ENCODE measurements around the gene GNRH2.
"Not testable (repeated sequence)": the region's sequence is repeated elsewhere in the genome, so short reads cannot be mapped to it uniquely, and the experiment has no call there.

GNRH2 gene

DNA sequence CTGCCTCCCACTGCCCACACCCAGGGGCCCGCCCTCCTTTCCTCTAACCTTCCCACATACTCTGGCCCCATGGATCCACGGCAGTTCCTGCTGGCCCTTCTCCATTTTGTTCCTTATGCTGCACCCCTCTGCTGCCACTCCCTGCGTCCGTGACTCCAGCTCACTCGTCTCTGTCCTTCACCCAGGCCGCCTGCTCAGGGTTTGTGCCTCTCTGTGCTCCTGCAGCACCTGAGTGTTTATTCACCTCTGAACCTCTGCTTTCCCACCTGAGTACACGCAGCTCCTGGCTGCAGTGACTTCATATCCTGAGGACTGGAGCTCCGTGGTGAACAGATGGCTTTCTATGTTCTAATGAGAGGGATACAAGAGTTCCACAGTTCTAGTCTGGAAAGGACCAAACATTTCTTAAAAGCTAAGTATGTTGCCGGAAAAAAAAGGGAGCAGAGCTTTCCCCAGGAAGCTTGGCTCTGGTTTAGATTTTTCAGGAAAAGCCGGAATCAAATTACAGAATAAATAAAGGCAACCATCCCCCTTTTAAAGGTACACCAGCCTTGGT lies 1.5 kb upstream of the GNRH2 start:
- DNase-seq (ENCODE audit: low read depth in 4 of 4, low spot score in 1 of 4): no peak

GRCh38 chr20:3042625-3043024 lies 797 bp upstream of the GNRH2 start:
- no peak for DNase-seq (ENCODE audit: low read depth in 4 of 4, low spot score in 1 of 4)

- no peak for DNase-seq (ENCODE audit: low read depth in 4 of 4, low spot score in 1 of 4)
Observed at GRCh38 chr20:3044336-3044965, 1.0 kb downstream of the GNRH2 start.

DNA sequence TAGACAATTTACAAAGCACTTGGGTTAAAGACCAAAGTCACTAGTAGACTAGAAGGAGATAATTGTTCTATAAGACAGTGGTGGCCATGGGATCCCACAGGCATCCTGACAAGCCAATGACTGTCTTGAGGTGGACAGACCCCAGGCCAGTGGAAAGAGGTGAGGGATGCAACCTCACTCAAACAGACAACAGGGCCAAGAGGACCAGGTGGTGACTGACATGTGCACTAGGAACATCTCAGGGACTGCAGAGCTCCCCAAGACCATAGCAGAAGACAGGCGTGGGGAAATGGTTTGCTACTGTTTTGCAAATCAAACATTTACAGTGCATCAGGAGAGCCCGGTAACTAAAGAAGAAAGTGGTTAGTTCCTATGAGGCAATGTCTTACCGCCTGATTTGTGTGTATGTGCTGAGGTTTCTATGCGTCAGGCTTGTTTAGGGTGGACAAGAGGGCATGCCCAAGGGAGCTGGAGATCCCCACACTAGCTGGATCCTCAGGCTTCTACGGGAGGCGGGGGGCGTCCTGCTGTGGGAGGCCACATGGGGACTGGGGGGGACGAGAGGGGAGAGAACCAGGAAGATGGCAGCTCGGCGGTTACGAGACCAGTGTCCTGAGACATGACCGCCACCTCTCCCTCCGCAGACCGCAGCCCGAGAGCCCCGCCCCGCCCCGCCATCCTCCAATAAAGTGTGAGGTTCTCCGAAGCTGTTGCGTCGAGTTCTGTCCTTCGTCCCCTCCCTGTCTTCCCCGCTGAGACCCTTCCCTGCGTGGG lies 1.8 kb downstream of the GNRH2 start:
- peak in 3 of 4 experiments; percentile 19 to 54 (median 33) for DNase-seq (ENCODE audit: low read depth in 4 of 4, low spot score in 1 of 4)

DNA sequence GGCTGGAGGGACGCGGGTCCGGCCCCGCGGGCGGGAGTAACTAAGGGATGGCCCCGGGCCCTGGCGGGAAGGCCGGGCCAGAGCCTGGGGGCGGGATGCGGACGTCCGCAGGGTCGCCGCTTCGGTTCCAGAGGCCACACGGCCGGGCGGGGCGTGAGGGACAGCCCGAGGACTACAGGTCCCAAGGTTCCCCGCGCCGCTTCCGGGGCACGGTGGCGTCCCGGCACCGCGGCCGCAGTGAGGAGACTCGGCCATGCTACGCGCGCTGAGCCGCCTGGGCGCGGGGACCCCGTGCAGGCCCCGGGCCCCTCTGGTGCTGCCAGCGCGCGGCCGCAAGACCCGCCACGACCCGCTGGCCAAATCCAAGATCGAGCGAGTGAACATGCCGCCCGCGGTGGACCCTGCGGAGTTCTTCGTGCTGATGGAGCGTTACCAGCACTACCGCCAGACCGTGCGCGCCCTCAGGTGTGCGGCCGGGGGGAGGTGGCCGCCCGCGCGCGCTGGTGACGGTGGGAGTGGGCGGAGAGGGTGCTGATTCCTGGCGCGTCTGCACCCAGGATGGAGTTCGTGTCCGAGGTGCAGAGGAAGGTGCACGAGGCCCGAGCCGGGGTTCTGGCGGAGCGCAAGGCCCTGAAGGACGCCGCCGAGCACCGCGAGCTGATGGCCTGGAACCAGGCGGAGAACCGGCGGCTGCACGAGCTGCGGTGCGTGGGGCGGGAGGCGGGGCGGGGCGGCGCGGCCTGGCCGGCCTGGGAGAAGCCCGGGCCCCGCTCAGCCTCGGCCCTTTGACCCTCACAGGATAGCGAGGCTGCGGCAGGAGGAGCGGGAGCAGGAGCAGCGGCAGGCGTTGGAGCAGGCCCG lies 2.6 kb downstream of the GNRH2 start, which contains the start of gene MRPS26:
Gene MRPS26 (plus strand): TSS at position 237 of the 861 bp plus-strand sequence. CDS start 17 bp downstream, at position 254.
- DNase-seq (ENCODE audit: low read depth in 4 of 4, low spot score in 1 of 4): peak; percentile 61 to 79 (median 70)

GRCh38 chr20:3046677-3047462 lies 3.4 kb downstream of the GNRH2 start:
- no peak for DNase-seq (ENCODE audit: low read depth in 4 of 4, low spot score in 1 of 4)

- DNase-seq (ENCODE audit: low read depth in 4 of 4, low spot score in 1 of 4): no peak
Observed at GRCh38 chr20:3047486-3048419, 4.3 kb downstream of the GNRH2 start.

GRCh38 chr20:3051385-3052019 lies 8.1 kb downstream of the GNRH2 start:
- no peak for DNase-seq (ENCODE audit: low read depth in 4 of 4, low spot score in 1 of 4)

DNA sequence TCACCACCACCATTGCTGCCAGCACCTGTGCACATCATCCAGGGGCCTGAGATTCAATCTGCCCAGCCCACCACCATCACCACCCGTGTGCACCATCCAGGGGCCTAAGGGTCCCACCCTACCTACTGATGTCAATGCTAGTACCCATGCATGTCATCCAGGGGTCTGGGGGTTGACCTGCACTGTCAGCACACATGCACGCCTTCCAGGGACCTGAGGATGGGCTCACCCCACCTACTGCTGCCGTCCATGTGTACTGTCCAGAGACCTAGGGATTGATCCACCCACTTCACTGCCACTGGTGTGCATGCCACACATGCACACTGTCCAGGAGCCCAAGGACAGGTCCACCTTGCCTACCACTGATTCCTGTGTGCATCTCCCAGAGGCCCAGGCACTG lies 16.1 kb downstream of the GNRH2 start:
- no peak for DNase-seq (ENCODE audit: low read depth in 4 of 4, low spot score in 1 of 4)

DNA sequence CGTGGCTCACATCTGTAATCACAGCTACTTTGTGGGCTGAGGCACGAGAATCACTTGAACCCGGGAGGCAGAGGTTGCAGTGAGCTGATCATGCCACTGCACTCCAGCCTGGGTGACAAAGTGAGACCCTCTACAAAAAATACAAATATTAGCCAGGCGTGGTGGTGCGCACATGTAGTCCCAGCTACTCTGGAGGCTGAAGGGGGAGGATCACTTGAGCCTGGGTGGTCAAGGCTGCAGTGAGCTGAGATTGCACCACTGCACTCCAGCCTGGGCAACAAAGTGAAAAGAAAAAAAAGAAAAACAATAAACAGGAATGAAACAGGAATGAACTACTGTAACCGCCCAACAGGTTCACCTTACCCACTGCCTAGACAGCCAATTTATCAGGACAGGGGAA lies 20.7 kb downstream of the GNRH2 start:
- DNase-seq (ENCODE audit: low read depth in 4 of 4, low spot score in 1 of 4): not testable (repeated sequence)

DNA sequence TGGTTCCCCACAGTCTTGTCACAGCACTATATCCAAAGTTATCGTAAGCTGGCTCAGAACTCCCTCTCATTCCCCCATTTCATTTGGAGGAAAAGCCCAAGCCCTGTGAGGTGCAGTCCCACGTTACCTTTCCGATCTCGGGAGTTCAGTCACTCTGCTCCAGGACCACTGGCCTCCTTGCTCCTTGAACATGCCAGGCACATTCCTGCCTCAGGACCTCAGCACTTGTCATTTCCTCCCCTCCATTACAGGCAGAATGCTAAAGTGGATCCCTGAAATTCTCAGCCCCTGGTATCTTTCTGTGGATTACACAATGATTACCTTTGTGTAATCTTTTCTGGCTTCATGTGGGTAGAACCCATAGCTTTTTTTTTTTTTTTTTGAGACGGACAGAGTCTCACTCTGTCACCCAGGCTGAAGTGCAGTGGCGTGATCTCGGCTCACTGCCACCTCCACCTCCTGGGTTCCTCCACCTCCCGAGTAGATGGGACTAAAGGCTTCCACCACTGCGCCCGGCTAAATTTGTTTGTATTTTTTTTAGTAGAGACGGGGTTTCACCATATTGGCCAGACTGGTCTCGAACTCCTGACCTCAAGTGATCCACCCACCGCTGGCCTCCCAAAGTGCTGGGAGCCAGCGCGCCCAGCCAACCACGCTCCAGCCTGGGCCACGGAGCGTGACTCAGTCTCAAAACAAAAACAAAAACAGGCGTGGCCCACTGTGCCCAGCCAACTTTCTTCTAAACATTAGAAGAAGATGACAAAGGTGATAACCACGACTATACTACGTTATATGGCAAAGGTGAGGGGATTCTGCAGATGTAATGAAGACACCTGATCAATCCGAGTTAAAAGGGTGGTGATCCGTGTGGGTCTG lies 24.0 kb downstream of the GNRH2 start:
- no peak for DNase-seq (ENCODE audit: low read depth in 4 of 4, low spot score in 1 of 4)

DNA sequence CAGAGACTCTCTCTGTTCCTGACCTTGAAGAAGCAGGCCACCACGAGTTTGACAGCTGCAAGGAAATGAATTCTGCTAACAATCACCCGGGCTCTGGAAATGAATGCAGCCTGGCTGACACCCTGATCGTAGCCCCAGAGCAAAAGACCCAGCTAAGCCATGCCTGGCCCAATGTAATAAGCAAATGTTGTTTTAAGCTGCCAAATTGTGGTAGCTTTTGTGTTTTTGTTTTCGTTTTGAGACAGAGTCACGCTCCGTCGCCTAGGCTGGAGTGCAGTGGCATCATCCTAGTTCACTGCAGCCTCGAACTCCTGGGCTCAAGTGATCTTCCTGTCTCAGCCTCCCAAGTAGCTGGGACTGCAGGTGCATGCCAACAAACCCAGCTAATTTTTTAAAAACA lies 24.7 kb downstream of the GNRH2 start:
- DNase-seq (ENCODE audit: low read depth in 4 of 4, low spot score in 1 of 4): no peak

DNA sequence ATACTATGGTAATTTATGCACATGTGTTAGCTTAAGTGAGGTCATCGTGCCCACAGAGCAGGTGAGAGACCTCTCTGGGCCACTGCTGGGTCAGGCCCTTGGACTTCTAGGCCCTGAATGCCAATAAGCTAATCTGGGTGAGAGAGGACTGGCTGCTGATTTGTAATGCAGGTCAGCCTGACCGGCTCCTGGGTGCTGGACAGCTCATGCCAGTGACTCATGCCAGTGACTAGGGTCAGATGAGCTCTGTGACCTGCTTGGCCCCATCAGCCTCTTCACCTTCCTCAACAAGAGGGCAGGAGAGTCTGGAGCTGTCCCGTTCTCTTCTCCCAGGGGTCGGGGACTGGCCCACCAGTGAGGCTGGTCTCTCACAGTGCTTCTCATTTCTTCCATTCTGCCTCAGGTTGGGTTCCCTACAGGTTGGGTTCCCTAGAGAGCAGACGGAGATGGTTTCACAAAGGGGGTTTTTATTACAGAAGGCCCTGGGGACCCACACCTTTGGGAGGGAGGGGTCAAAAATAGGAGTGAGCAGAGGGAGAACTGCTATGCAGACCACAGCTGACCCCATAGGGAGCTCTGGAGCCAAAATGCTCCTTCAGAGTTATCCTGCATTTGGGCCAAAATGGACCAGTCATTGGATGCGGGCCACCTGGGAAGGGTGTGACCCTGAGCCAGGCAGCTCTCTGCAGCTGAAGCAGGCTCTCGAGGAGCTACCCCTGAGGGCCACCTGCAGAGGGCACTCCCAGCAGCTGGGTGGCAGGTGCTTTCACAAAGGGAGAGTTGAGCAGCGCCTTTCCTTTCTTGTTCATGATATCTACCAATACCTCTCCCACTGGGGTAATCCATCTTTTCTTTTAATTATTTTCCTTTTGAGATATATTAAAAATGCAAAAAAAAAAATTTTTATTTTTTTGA lies 25.8 kb downstream of the GNRH2 start:
- DNase-seq (ENCODE audit: low read depth in 4 of 4, low spot score in 1 of 4): no peak

GRCh38 chr20:3070725-3071124 lies 27.3 kb downstream of the GNRH2 start:
- no peak for DNase-seq (ENCODE audit: low read depth in 4 of 4, low spot score in 1 of 4)

DNA sequence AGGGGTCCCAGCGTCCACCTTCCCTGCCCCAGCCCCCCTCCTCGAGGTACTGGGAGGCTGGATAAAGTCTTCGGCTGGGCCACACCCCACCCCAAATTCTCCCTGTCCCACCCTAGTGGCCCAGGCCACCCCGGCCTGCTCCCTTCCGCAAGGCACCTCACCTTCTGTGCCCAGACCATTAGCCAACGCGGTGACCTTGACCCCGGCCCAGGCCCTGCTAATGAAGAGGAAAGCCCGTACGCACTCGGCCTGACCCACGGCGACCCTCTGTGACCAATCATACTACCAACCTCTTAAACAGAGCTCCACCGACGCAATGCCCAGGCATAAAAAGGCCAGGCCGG lies 27.8 kb downstream of the GNRH2 start:
- no peak for DNase-seq (ENCODE audit: low read depth in 4 of 4, low spot score in 1 of 4)

- DNase-seq (ENCODE audit: low read depth in 4 of 4, low spot score in 1 of 4): peak in 3 of 4 experiments; percentile 41 to 62 (median 55)
Observed at GRCh38 chr20:3071610-3072529, 28.4 kb downstream of the GNRH2 start, which contains the start of gene OXT. OXT (plus strand) TSS chr20:3071620; CDS start chr20:3071656, 36 bp downstream.

Data from stimulated activated CD4-positive, alpha-beta T cell treated with anti-CD3 and anti-CD28 coated beads, Interleukin-1b, Interleukin-23, amount 100 ng/mL, for 24 hours (primary cell).